Activated CD8-positive, alpha-beta memory T cell treated with anti-CD3 and anti-CD28 coated beads, Interleukin-2, amount 50 U/mL, for 1 hour (primary cell): ENCODE measurements around the gene FLT4.
"Not testable (repeated sequence)": the region's sequence is repeated elsewhere in the genome, so short reads cannot be mapped to it uniquely, and the experiment has no call there.

Experiments used
- DNase-seq: peaks from one replicate; pipeline ENCODE4 v3.0.0-alpha.2; 2020; ENCODE audit errors: extremely low read depth

Gene FLT4

DNA sequence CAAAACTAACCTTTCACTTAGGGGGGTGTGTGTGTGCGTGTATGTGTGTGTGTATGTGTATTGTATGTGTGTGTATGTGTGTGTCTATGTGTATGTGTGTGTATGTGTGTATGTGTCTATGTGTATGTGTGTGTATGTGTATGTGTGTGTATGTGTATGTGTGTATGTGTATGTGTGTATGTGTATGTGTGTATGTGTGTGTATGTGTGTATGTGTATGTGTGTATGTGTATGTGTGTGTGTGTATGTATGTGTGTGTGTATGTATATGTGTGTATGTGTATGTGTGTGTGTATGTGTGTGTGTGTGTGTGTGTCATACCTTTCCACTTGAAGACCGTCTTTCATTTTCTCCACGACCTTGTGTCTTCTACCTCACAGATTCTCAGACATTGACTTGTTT, 20.8 kb upstream of the FLT4 start:
- DNase-seq = no peak

GRCh38 chr5:180669661-180670060, 20.3 kb upstream of the FLT4 start:
- no peak for DNase-seq

GRCh38 chr5:180668835-180669596, 19.6 kb upstream of the FLT4 start:
- DNase-seq = no peak

DNA sequence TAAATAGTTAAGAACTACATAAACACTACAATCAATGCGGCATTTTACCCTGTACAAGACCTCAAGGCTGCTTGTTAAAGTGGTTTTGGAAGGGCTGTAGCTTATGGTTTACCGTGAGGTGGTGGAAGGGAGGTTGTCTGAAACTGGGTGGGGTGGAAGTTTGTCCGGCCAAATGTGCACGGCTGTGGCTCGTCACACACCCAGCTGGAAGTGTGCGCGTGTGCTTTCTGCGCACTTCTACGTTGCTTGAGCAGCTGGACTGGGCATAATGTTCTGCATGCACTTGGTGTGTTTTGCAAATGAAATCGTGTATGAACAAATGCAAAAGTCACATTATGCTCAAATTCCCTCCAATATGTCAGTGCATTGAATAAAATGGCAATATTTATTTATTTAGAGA, 17.4 kb upstream of the FLT4 start:
- no peak for DNase-seq

GRCh38 chr5:180665682-180666404, 16.4 kb upstream of the FLT4 start:
- no peak for DNase-seq

DNA sequence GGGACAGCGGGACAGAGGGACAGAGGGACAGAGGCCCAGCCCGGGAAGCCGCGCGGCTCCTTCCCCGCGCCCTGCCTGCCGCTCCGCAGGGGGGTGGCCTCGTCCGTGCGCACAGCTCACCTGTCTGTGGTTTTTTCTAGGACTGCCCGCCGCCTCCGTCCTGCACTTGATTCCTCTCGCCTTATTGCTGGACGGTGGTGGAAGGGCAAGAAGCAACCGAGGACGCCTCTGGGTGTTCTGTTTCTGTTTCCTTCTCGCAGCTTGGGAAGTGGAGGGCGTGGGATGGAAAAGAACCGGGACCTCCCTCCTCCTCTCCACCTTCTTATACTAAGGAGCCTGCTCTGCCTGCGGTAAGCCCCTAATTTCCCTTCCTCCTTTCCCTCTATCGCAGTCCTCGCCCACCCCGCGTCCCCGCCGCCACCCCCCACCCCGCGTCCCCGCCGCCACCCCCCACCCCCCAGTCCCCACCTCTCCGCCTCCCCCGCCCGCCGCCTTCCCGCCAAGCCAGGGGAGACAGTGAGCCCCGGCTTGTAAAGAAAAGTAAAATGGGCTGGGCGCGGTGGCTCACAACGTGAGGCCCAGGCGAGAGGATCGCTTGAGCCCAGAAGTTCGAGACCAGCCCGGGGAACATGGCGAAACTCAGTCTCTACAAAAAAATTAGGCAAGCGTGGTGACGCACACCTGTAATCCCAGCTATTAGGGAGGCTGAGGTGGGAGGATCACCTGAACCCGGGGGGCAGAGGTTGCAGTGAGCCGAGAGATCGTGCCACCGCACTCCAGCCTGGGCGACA, 9.6 kb upstream of the FLT4 start:
- DNase-seq = no peak

DNA sequence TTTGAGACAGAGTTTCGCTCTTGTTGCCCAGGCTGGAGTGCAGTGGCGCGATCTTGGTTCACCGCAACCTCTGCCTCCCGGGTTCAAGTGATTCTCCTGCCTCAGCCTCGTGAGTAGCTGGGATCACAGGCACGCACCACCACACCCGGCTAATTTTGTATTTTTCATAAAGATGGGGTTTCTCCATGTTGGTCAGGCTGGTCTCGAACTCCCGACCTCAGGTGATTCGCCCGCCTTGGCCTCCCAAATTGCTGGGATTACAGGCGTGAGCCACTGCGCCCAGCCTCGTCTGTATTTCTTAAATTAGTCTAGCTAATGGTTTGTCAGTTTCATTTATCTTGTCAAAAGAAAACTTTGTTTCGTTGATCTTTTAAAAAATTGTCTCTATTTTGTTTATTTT, 5.8 kb upstream of the FLT4 start:
- DNase-seq = not testable (repeated sequence)

- no peak for DNase-seq
Observed at GRCh38 chr5:180652771-180653170, 3.4 kb upstream of the FLT4 start.

GRCh38 chr5:180652346-180652745, 2.9 kb upstream of the FLT4 start:
- no peak for DNase-seq

DNA sequence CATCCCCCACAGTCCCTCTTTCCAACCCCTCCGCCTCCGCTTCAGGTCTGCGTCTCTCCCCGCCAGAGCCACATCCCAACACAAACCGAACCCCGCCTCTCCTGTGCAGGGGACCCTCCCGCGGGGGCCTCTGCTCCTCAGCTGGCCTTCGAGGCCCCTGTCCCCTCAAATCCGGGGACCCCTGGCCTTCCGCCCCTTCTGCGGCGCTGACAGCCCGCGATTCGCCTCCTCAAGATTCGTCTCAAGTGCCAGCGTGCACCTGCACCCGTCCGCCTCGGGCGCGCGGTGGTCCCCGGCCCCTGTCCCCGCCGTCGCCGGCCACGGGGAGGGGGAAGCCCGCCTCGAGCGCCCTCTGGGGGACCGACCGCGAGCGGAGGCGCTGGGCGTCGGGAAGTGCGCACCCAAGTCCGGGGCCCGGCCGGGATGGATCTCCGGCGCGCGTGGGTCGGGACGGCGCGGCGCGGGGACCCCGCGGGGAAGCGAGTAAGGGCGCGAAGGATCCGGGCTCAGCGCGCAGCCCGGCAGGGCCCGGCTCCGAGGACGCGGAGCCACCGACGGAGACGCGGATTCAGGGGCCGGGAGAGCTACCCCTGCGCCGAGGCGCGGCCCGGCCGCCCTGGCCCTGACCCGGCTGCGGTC, 623 bp downstream of the FLT4 start:
- DNase-seq = no peak

GRCh38 chr5:180647941-180648500, 1.4 kb downstream of the FLT4 start:
- DNase-seq = no peak

GRCh38 chr5:180647465-180647864, 1.9 kb downstream of the FLT4 start:
- DNase-seq = no peak

GRCh38 chr5:180646963-180647305, 2.5 kb downstream of the FLT4 start:
- no peak for DNase-seq

DNA sequence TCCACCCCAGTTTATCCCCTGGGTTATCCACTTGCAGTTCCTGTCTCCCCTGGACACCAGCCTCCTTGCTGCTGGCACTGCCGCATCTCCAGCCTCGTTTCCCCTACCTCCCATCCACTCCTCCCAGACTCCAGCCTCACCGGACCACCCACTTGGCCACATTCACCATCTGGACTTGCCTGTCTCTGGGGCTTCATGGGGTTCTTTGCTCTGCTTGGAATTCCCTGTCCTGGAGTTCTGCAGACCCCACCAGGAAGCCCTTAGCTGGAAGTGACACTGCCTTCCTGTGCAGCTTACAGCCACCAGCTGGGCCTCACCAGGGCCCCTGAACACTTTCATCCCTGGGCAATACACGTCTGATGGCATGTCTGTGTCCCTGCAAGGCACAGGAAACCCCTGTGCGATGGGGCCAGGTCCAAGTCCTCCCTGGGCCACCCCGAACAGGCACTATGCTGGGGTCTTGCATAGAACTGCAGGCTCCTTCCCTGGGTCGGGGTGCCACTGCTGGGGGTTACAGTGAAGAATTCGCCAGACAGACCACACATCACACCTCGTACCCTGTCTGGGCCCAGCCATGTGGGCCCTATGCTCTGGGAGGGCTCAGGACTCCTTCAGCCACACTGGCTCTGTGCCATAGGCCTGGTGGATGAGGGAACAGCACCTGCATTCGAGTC, 3.0 kb downstream of the FLT4 start:
- no peak for DNase-seq

DNA sequence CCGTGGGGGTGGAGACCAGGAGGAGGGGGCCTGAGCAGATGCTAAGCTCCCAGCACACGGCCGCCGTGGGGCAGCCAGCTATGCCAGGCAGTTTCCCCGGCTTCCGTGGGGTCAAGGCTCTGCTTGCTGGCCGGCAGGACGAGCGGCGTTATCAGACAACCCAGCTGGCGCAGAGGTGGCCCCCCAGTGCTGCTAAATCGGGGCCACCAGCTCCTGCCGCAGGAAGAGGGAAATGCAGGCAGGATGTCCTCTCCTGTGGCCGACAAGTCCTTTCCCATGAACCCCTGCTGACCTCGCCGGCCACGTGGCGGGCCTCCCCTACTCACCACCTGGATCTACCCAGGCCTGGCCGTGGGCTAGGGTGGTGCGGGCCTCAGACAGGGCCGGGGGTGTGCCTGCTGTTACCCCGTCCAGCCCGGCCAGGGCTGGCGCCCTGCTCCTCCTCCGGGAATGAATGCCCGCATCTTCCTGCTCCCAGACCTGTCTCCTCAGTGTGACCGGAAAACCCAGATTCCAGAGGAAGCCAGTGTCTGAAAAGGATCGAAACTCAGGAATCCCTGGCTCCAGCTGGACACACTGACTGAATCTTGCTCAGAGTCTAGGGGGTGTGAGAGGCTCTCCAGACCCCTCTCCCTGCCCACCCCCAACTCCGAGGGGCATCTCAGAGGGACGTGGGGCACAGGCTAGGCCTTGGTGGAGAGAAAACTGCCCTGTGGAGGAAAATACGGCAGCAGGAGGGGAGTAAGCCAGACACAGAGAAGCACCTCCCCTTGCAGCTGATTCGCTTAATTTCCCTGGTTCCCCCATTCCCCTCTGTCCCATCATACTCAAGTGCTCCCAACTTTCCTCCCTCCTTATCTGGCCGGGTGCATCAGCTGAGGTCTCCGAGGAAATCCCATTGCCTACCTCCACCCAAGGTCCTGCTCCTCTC, 3.9 kb downstream of the FLT4 start:
- no peak for DNase-seq

- DNase-seq = no peak
Observed at GRCh38 chr5:180644825-180645273, 4.6 kb downstream of the FLT4 start.

DNA sequence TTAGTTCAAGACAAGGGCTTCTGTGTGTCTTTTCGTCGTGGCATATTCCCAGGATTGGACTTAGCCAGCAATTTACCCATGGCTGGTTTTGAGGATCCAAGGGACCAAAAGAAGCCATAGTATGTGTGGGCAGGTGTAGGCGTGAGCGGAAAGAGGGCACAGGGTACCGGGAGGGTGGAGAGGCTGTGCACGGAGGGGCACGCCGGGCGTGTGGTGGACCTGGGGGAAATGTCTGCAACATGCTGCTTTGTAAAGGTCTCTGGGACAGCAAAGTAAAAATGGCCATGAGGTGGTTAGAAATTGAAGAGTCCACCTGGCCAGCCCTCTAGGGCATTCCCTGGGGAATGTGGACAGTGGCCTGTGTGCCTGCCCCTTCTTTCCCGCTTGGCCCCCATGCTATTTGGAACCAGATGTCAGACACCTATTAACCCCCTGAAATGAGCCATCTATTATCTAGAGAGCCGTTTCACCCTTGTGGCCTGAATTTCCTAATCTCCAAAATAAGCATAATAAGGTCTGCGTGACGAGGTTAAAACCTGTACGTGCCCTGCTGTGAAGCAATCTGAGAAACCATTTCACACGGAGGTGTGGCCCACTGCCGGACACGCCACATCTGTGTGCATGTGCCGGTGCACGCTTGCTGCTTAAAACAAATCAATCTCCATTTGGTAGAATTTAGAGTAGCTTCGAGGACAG, 5.1 kb downstream of the FLT4 start:
- DNase-seq = no peak

DNA sequence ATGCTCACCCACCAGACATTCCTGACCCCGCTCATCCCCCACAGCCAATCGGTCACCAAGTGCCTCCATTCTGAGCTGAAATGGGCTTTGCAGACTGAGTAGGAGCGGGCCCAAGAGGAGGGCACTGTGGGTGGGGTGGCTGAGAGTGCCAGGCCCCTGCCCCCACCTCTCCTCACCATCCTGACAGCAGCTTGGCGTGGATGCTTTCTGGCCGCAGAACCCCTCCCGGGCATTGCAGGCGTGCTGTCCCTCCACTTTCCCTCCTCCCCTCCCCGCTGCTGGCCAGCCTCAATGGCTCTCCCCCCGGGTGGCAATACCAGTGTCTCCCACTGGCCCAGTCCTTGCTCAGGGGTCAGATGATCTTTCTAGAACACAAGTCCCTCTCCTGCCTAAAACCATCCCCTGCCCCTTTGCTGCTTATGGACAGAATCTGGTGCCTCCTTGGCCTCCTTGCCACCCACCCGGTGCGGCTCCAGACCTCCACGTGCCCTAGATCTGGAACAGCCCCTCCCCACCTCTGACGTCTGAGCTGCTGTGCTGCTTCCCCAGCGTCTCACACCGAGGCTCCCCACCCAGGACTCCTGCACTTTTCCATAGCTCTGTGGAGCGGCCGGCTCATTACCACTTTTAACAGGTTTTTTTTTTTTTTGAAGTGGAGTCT, 6.1 kb downstream of the FLT4 start:
- DNase-seq = no peak

DNA sequence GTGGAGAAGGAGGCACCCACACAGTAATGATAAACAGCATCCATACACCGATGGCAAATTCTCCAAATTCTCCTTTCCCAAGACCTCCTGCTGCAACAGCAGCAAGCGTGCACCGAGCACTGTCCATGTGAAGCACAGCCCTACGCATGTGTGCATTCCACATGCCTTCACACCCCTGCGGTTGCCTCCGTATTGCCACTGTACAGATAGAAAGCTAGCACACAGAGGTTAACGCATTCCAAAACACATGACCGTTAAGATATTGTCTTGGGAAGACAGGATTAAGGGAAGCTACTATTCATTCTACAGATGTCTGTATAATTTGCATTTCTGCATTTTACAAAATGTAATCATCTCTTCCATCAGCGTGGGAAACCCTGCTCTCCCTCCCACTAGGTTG, 6.6 kb downstream of the FLT4 start:
- no peak for DNase-seq
